Hepatocyte (in vitro differentiated cells): Measurements from ENCODE around the gene TMEM167A.

Experiments used
- CTCF ChIP-seq: fragments of 200-600 bp; sonication (generic); IDR thresholded peaks from 2 replicates; pipeline ENCODE4 v1.5.1; 2016; ENCODE audit warnings: antibody characterized with exemption, mild to moderate bottlenecking; ENCODE audit not compliant: poor library complexity
- EZH2 ChIP-seq: fragments of 200-600 bp; sonication (generic); IDR thresholded peaks from 2 replicates; pipeline ENCODE4 v1.6.1; 2016; ENCODE audit warnings: antibody characterized with exemption, mild to moderate bottlenecking, borderline replicate concordance
- EZH2phosphoT487 ChIP-seq: fragments of 200-600 bp; sonication (generic); IDR thresholded peaks from one replicate; pipeline ENCODE4 v1.6.1; 2018; ENCODE audit warnings: antibody characterized with exemption, mild to moderate bottlenecking, low read depth, moderate library complexity; ENCODE audit not compliant: unreplicated experiment, severe bottlenecking

GRCh38 chr5:83092619-83093018 lies 15.4 kb upstream of the TMEM167A start:
- no peak for TF ChIP-seq CTCF
- no peak for TF ChIP-seq EZH2phosphoT487
- no peak for TF ChIP-seq EZH2
